GM12878 (cell line): ENCODE measurements around the gene MYBPHL. TPM values are rescaled to one million over a fixed set of nuclear protein-coding genes. Genes with fewer than 3 reads are reported as not detected.

Experiments used
- ATAC-seq: fragments of 200-7000 bp; cut with Tn5 transposase; 3 replicates; pipeline ENCODE4 v1.9.1; 2020; ENCODE audit warnings: mild to moderate bottlenecking, moderate library complexity
- BruUV-seq: library from RNA; stranded (reverse); fragments of 400-500 nt; replicated peaks from 2 replicates; lab custom pipeline; 2021; lab: Mats Ljungman, UMichigan
- CTCF ChIA-PET: fragments of 300-600 bp; sonication (Branson Sonifier 250); formaldehyde crosslinking; extraction: SDS; loops from one replicate; lab custom pipeline; 2021; ENCODE audit warnings: inconsistent platforms; lab: Yijun Ruan, JAX
- POLR2A ChIA-PET: fragments of 350-600 bp; formaldehyde crosslinking; extraction: SDS; loops from one replicate; lab custom pipeline; 2021; ENCODE audit warnings: inconsistent platforms; lab: Charles Lee
- RAD21 ChIA-PET: fragments of 300-600 bp; sonication (Branson Sonifier 250); formaldehyde crosslinking; loops from one replicate; lab custom pipeline; 2023; ENCODE audit warnings: antibody characterized with exemption; ENCODE audit not compliant: unreplicated experiment; lab: Charles Lee
- SMC1A ChIA-PET: fragments of 300-600 bp; sonication (Branson Sonifier 250); formaldehyde crosslinking; loops from one replicate; lab custom pipeline; 2023; ENCODE audit not compliant: unreplicated experiment, uncharacterized antibody; lab: Charles Lee
- DNase-seq: peaks from one replicate; pipeline ENCODE4 v3.0.0-alpha.2; 2011; ENCODE audit warnings: low read depth, low spot score
- FAIRE-seq: peaks from 3 replicates; lab custom pipeline; 2011; peaks lifted over from hg19 to GRCh38; lab: Jason Lieb, UNC
- H2AFZ ChIP-seq: 2 replicates; pipeline ENCODE4 v1.6.0; 2011; ENCODE audit warnings: low read depth, low read length, control low read depth; ENCODE audit not compliant: control insufficient read depth
- H3K27ac ChIP-seq: 2 replicates; pipeline ENCODE4 v1.5.1; 2011; ENCODE audit warnings: control low read depth; ENCODE audit not compliant: control insufficient read depth, insufficient read depth
- H3K27me3 ChIP-seq, 2 experiments: replicated peaks in 1 of 2; 2 replicates each; pipeline versions ENCODE4 v1.6.0 to v1.6.1; 2011; ENCODE audit warnings: low read length in 1 of 2; ENCODE audit not compliant: control insufficient read depth in 2 of 2, insufficient read depth in 2 of 2
- H3K36me3 ChIP-seq, 2 experiments: 2 replicates each; pipeline ENCODE4 v1.5.1; 2011; ENCODE audit warnings: low read length in 1 of 2; ENCODE audit not compliant: control insufficient read depth in 2 of 2, insufficient read depth in 2 of 2
- H3K4me1 ChIP-seq: 2 replicates; pipeline ENCODE4 v1.6.1; 2011; ENCODE audit warnings: mild to moderate bottlenecking, low read length, moderate library complexity, mixed read lengths; ENCODE audit not compliant: control insufficient read depth, insufficient read depth
- H3K4me2 ChIP-seq: 2 replicates; pipeline ENCODE4 v1.6.0; 2011; ENCODE audit warnings: control low read depth; ENCODE audit not compliant: control insufficient read depth, insufficient read depth
- H3K4me3 ChIP-seq: fragments of 200-600 bp; sonication (generic); 2 replicates; pipeline ENCODE4 v1.5.1; 2016
- H3K79me2 ChIP-seq: 2 replicates; pipeline ENCODE4 v1.6.0; 2011; ENCODE audit warnings: low read length; ENCODE audit not compliant: control insufficient read depth, insufficient read depth
- H3K9ac ChIP-seq: 2 replicates; pipeline ENCODE4 v1.8.0; 2011; ENCODE audit warnings: low read length, control low read depth, mixed read lengths; ENCODE audit not compliant: control insufficient read depth, insufficient read depth
- H3K9me3 ChIP-seq: replicated peaks from 3 replicates; pipeline ENCODE4 v1.5.1; 2011; ENCODE audit warnings: mild to moderate bottlenecking, low read length; ENCODE audit not compliant: control insufficient read depth, insufficient read depth
- H4K20me1 ChIP-seq: 2 replicates; pipeline ENCODE4 v1.6.0; 2011; ENCODE audit not compliant: control insufficient read depth, insufficient read depth
- HSF1 ChIP-seq: fragments of 150-350 bp; IDR thresholded peaks from 2 replicates; pipeline ENCODE4 v1.6.1; 2014; ENCODE audit warnings: mild to moderate bottlenecking, low read depth, low read length
- RBBP5 ChIP-seq: fragments of 200-600 bp; sonication (generic); conservative IDR thresholded peaks from 2 replicates; pipeline ENCODE4 v1.6.1; 2016
- RELA ChIP-seq: fragments of 450-650 bp; IDR thresholded peaks from 2 replicates; pipeline ENCODE4 v1.8.0; 2014; ENCODE audit warnings: borderline replicate concordance; ENCODE audit not compliant: partially characterized antibody
- TCF12 ChIP-seq: IDR thresholded peaks from 2 replicates; pipeline ENCODE4 v1.6.1; 2011; ENCODE audit warnings: low read depth, mild to moderate bottlenecking, low read length
- ZNF217 ChIP-seq: fragments of 450-650 bp; IDR thresholded peaks from 2 replicates; pipeline ENCODE4 v1.6.1; 2017; ENCODE audit warnings: antibody characterized with exemption, mild to moderate bottlenecking
- WGBS: methylation state at CpG from one replicate; pipeline ENCODE4 v1.1.6; 2016; ENCODE audit warnings: low lambda C conversion rate; ENCODE audit not compliant: insufficient replicate concordance, insufficient coverage; ENCODE audit errors: missing lambda C conversion rate; 5-methylcytosine and 5-hydroxymethylcytosine counted together
- in situ Hi-C: fragments of 300-500 bp; cut with MboI; formaldehyde crosslinking; loops from 9 replicates; pipeline ENCODE4 v1.14.3; 2018; ENCODE audit warnings: mixed read lengths
- intact Hi-C: fragments of 100-400 bp; cut with micrococcal nuclease; formaldehyde crosslinking; loops from one replicate; pipeline ENCODE4 v1.14.2; 2022; ENCODE audit not compliant: unreplicated experiment
- polyA plus RNA-seq, 11 experiments: library from polyadenylated mRNA; depleted of rRNA in 4 of 11; unstranded in 6 of 11; stranded (reverse) in 5 of 11; fragments of >200 nt; fragmentation: Nextera tagmentation in 4 of 11; fragmentation: Illumina TruSeq in 1 of 11; extraction: Ambion mirVana in 4 of 11; extraction: Trizol in 1 of 11; gene quantifications; 1 replicate in 1 of 11; 2 replicates in 10 of 11; pipeline versions ENCODE4 v1.2.1 to v1.2.3, GENCODE V29; 2011 to 2016; ENCODE audit warnings: inconsistent platforms in 2 of 11, missing spikeins in 2 of 11, low read depth in 1 of 11
- total RNA-seq, 4 experiments: library from RNA; depleted of rRNA in 3 of 4; stranded (reverse); fragments of >200 nt in 3 of 4; fragmentation: Illumina TruSeq in 1 of 4; extraction: Trizol in 1 of 4; gene quantifications; 2 replicates each; pipeline versions ENCODE4 v1.2.1 to v1.2.3, GENCODE V29; 2013 to 2021
- TF ChIP-seq, protein P1 (sequence below): IDR thresholded peaks from 2 replicates; pipeline ENCODE4 v1.6.1; 2011; ENCODE audit warnings: mild to moderate bottlenecking, low read depth, low read length, moderate library complexity; ENCODE audit not compliant: insufficient replicate concordance
- TF ChIP-seq, protein P2 (sequence below): IDR thresholded peaks from 2 replicates; pipeline ENCODE4 v1.6.1; 2011; ENCODE audit warnings: low read depth, low read length, improper control_type of control experiment, borderline replicate concordance
- TF ChIP-seq, protein P3 (sequence below), 3 experiments: IDR thresholded peaks in 2 of 3; conservative IDR thresholded peaks in 1 of 3; 2 replicates each; pipeline ENCODE4 v1.5.1; 2011; ENCODE audit warnings: low read depth in 3 of 3, low read length in 3 of 3, mild to moderate bottlenecking in 3 of 3, control low read depth in 2 of 3, moderate library complexity in 2 of 3, inconsistent platforms in 1 of 3, mixed read lengths in 1 of 3; ENCODE audit not compliant: control insufficient read depth in 2 of 3, insufficient read depth in 1 of 3; ENCODE audit errors: extremely low read depth in 1 of 3
- TF ChIP-seq, protein P4 (sequence below): fragments of 450-650 bp; IDR thresholded peaks from 2 replicates; pipeline ENCODE4 v1.6.1; 2017; ENCODE audit warnings: mild to moderate bottlenecking, low read depth, inconsistent platforms; ENCODE audit not compliant: poor library complexity, severe bottlenecking

MYBPHL gene
- total and polyA plus RNA-seq, 10 of the 15 experiments (the other 5 are each of a cell fraction or from before 2014, with no cell fraction given): 0.16 to 0.75 (median 0.54) TPM; not detected in 7

- Histone ChIP-seq H4K20me1 (no peaks in the 10 kb centered on the region), H2AFZ (no peak overlapping the region), H3K27ac (no peak overlapping the region), H3K27me3 (peaks cover 2 to 4% of the 10 kb centered on the region in 2 experiments; a peak in 3 of 4 replicates), H3K4me2 (no peak overlapping the region), H3K4me1 (no peaks in the 10 kb centered on the region)
- no peak for FAIRE-seq
- no peak for DNase-seq
- in situ Hi-C loops: no loop called here
- CTCF ChIA-PET: no interaction called here
- WGBS: 76% methylated on average over 31 of the region's 32 CpGs
- TF ChIP-seq TCF12 (no peak), RBBP5 (no peak), RELA (no peak), ZNF217 (no peak), HSF1 (no peak)
- TF ChIP-seq, protein P1, sequence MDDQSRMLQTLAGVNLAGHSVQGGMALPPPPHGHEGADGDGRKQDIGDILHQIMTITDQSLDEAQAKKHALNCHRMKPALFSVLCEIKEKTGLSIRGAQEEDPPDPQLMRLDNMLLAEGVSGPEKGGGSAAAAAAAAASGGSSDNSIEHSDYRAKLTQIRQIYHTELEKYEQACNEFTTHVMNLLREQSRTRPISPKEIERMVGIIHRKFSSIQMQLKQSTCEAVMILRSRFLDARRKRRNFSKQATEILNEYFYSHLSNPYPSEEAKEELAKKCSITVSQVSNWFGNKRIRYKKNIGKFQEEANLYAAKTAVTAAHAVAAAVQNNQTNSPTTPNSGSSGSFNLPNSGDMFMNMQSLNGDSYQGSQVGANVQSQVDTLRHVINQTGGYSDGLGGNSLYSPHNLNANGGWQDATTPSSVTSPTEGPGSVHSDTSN: no peak
- TF ChIP-seq, protein P2, sequence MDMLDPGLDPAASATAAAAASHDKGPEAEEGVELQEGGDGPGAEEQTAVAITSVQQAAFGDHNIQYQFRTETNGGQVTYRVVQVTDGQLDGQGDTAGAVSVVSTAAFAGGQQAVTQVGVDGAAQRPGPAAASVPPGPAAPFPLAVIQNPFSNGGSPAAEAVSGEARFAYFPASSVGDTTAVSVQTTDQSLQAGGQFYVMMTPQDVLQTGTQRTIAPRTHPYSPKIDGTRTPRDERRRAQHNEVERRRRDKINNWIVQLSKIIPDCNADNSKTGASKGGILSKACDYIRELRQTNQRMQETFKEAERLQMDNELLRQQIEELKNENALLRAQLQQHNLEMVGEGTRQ: no peak
- TF ChIP-seq, protein P3, sequence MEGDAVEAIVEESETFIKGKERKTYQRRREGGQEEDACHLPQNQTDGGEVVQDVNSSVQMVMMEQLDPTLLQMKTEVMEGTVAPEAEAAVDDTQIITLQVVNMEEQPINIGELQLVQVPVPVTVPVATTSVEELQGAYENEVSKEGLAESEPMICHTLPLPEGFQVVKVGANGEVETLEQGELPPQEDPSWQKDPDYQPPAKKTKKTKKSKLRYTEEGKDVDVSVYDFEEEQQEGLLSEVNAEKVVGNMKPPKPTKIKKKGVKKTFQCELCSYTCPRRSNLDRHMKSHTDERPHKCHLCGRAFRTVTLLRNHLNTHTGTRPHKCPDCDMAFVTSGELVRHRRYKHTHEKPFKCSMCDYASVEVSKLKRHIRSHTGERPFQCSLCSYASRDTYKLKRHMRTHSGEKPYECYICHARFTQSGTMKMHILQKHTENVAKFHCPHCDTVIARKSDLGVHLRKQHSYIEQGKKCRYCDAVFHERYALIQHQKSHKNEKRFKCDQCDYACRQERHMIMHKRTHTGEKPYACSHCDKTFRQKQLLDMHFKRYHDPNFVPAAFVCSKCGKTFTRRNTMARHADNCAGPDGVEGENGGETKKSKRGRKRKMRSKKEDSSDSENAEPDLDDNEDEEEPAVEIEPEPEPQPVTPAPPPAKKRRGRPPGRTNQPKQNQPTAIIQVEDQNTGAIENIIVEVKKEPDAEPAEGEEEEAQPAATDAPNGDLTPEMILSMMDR (IDR thresholded peaks at IDR 0.05 in 2 of 3, conservative IDR thresholded peaks at IDR 0.05 in 1 of 3; ENCODE audit: control insufficient read depth in 2 of 3, extremely low read depth in 1 of 3, insufficient read depth in 1 of 3, low read depth in 3 of 3, low read length in 3 of 3): no peak
- TF ChIP-seq, protein P4, sequence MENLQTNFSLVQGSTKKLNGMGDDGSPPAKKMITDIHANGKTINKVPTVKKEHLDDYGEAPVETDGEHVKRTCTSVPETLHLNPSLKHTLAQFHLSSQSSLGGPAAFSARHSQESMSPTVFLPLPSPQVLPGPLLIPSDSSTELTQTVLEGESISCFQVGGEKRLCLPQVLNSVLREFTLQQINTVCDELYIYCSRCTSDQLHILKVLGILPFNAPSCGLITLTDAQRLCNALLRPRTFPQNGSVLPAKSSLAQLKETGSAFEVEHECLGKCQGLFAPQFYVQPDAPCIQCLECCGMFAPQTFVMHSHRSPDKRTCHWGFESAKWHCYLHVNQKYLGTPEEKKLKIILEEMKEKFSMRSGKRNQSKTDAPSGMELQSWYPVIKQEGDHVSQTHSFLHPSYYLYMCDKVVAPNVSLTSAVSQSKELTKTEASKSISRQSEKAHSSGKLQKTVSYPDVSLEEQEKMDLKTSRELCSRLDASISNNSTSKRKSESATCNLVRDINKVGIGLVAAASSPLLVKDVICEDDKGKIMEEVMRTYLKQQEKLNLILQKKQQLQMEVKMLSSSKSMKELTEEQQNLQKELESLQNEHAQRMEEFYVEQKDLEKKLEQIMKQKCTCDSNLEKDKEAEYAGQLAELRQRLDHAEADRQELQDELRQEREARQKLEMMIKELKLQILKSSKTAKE: no peak
- TF ChIP-seq, all 136 proteins: peak for 0
- ChIA-PET SMC1A (no interaction called here), POLR2A (no interaction called here), RAD21 (no interaction called here)
- ATAC-seq: no peak
- Histone ChIP-seq H3K79me2 (no peaks in the 10 kb centered on the region), H3K36me3 (no peaks in the 10 kb centered on the region), H3K9me3 (no peaks in the 10 kb centered on the region), H3K4me3 (no peak overlapping the region), H3K9ac (no peak overlapping the region)
- no TSS peak for BruUV-seq
- intact Hi-C loops: no loop called here
Observed at GRCh38 chr1:109251277-109252166, 55.3 kb downstream of the MYBPHL start.
